ENCODE measurements around the gene ELOVL2.

The ELOVL2 gene

DNA sequence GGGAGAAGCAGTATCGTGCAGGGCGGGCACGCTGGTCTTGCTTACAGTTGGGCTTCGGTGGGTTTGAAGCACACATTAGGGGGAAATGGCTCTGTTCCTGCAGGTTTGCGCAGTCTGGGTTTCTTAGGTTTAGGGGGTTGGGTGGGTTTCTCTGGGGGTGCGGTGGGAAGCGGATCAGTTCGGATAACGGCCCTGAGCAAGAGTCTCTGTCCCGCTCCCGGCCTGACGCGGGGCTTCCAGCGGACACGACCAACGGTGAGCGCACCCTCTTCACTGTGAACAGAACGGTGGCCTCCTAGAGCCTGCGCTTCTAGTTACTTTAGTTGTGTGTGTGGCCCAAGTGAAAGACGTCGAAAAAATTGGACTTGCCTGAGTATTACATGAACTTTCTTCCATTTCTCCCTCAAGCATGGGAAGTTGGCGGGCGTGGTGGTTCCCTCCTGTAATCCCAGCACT lies 635 bp upstream of the ELOVL2 start:
- TF ChIP-seq EZH2 (IDR thresholded peaks at IDR 0.05; ENCODE audit: borderline replicate concordance, low read depth, low read length, severe bottlenecking) = no peak
- TF ChIP-seq, protein P1, sequence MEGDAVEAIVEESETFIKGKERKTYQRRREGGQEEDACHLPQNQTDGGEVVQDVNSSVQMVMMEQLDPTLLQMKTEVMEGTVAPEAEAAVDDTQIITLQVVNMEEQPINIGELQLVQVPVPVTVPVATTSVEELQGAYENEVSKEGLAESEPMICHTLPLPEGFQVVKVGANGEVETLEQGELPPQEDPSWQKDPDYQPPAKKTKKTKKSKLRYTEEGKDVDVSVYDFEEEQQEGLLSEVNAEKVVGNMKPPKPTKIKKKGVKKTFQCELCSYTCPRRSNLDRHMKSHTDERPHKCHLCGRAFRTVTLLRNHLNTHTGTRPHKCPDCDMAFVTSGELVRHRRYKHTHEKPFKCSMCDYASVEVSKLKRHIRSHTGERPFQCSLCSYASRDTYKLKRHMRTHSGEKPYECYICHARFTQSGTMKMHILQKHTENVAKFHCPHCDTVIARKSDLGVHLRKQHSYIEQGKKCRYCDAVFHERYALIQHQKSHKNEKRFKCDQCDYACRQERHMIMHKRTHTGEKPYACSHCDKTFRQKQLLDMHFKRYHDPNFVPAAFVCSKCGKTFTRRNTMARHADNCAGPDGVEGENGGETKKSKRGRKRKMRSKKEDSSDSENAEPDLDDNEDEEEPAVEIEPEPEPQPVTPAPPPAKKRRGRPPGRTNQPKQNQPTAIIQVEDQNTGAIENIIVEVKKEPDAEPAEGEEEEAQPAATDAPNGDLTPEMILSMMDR (IDR thresholded peaks at IDR 0.05; ENCODE audit: borderline replicate concordance, extremely low read depth, low read length, poor library complexity, severe bottlenecking) = no peak
- no peaks in the 10 kb centered on the region for H3K9me3 ChIP-seq (ENCODE audit: insufficient read depth, low read length, severe bottlenecking)
- no peaks in the 10 kb centered on the region for H3K79me2 ChIP-seq (ENCODE audit: insufficient read depth, low read length)
- H3K36me3 ChIP-seq (ENCODE audit: insufficient read depth, low read length) = no peaks in the 10 kb centered on the region
- no peak overlapping the region for H3K4me2 ChIP-seq (ENCODE audit: insufficient read depth, low read length)
- H4K20me1 ChIP-seq (ENCODE audit: insufficient read depth, low read length) = no peaks in the 10 kb centered on the region
- H3K4me1 ChIP-seq (ENCODE audit: insufficient read depth, low read length) = no peaks in the 10 kb centered on the region
- H3K27me3 ChIP-seq (ENCODE audit: insufficient read depth, low read length, poor library complexity) = peaks cover 7% of the 10 kb centered on the region
- no peak overlapping the region for H3K9ac ChIP-seq (ENCODE audit: low read depth, low read length)
- ATAC-seq (ENCODE audit: insufficient read depth, low read depth) = no peak
- DNase-seq = no peak
- no peak overlapping the region for H3K27ac ChIP-seq (ENCODE audit: low read length)
- H3K4me3 ChIP-seq (ENCODE audit: low read depth in 1 of 2, low read length in 2 of 2) = no peak overlapping the region
- no peak overlapping the region for H2AFZ ChIP-seq (ENCODE audit: low read depth, low read length)

DNA sequence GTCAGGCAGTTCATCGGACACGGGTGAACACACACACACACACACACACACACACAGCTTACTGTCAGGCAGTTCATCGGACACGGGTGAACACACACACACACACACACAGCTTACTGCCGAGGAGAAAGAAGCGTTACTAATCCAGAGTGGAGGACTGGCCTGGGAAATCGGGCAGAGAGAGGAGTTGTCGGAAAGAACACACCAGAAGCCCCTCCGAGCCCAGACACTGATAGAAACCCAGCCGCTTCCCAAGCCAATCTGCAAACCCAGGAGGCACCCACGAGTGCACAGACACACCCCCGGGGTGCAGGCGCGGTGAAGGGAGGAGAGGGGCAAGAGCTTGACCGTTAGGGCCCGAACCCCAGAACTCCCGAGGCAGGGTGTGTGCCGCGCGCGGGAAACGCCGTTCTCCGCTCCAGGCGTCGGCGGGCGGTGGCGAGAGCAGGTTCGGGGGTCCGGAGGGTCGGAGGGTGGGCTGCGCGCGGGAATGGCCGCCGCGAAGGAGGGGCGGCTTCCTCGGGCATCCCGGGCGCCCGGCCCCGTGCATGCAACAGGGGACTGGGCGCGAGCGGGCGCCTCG lies 636 bp downstream of the ELOVL2 start:
- no peak for ATAC-seq (ENCODE audit: insufficient read depth, low read depth)
- no peak overlapping the region for H3K4me3 ChIP-seq (ENCODE audit: low read depth in 1 of 2, low read length in 2 of 2)

DNA sequence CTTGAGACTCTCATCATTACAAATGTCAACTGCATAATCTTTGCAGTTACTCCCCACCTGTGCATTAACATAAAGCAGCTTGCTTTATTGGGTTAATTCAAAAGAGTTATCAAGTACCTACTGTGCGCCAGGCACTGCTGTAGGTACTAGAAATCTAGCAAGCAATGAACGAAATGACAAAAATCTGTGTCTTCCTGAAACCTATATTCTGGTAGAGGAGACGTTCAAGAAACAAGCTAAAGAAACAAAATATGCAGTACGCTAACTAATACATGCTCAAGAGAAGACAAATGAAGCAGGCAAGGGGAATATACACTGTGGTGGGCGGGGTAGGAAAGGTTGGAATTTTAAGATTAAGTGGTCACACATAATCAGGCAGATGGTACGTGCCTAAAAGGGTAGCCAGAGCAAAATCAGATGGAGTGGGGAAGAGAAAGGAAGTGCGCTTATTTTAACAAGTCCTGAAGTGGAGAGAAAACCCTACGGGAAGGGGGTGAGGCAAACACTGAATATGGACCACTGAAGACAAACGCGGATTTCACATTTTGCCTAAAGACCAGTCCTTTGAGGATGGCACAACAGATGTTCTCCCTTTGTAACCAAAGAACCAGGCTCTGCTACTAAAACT lies 1.2 kb downstream of the ELOVL2 start:
- H2AFZ ChIP-seq (ENCODE audit: low read depth, low read length) = no peak overlapping the region
- no peaks in the 10 kb centered on the region for H3K4me1 ChIP-seq (ENCODE audit: insufficient read depth, low read length)
- H4K20me1 ChIP-seq (ENCODE audit: insufficient read depth, low read length) = no peaks in the 10 kb centered on the region
- H3K79me2 ChIP-seq (ENCODE audit: insufficient read depth, low read length) = no peaks in the 10 kb centered on the region
- H3K9ac ChIP-seq (ENCODE audit: low read depth, low read length) = no peak overlapping the region
- DNase-seq = no peak
- TF ChIP-seq EZH2 (IDR thresholded peaks at IDR 0.05; ENCODE audit: borderline replicate concordance, low read depth, low read length, severe bottlenecking) = no peak
- TF ChIP-seq, protein P1 (IDR thresholded peaks at IDR 0.05; ENCODE audit: borderline replicate concordance, extremely low read depth, low read length, poor library complexity, severe bottlenecking) = no peak
- H3K36me3 ChIP-seq (ENCODE audit: insufficient read depth, low read length) = no peaks in the 10 kb centered on the region
- H3K9me3 ChIP-seq (ENCODE audit: insufficient read depth, low read length, severe bottlenecking) = no peaks in the 10 kb centered on the region
- ATAC-seq (ENCODE audit: insufficient read depth, low read depth) = no peak
- peaks cover 7% of the 10 kb centered on the region for H3K27me3 ChIP-seq (ENCODE audit: insufficient read depth, low read length, poor library complexity)
- no peak overlapping the region for H3K4me2 ChIP-seq (ENCODE audit: insufficient read depth, low read length)
- H3K27ac ChIP-seq (ENCODE audit: low read length) = no peak overlapping the region
- H3K4me3 ChIP-seq (ENCODE audit: low read depth in 1 of 2, low read length in 2 of 2) = no peak overlapping the region

More for the DNA sequence above, 636 bp downstream of the ELOVL2 start:
- H3K9me3 ChIP-seq (ENCODE audit: insufficient read depth, low read length, severe bottlenecking) = no peaks in the 10 kb centered on the region
- H3K79me2 ChIP-seq (ENCODE audit: insufficient read depth, low read length) = no peaks in the 10 kb centered on the region
- no peaks in the 10 kb centered on the region for H4K20me1 ChIP-seq (ENCODE audit: insufficient read depth, low read length)
- H3K4me2 ChIP-seq (ENCODE audit: insufficient read depth, low read length) = no peak overlapping the region
- H3K36me3 ChIP-seq (ENCODE audit: insufficient read depth, low read length) = no peaks in the 10 kb centered on the region
- H3K27me3 ChIP-seq (ENCODE audit: insufficient read depth, low read length, poor library complexity) = peaks cover 7% of the 10 kb centered on the region
- no peak for TF ChIP-seq EZH2 (IDR thresholded peaks at IDR 0.05; ENCODE audit: borderline replicate concordance, low read depth, low read length, severe bottlenecking)
- TF ChIP-seq, protein P1 (IDR thresholded peaks at IDR 0.05; ENCODE audit: borderline replicate concordance, extremely low read depth, low read length, poor library complexity, severe bottlenecking) = no peak
- H3K27ac ChIP-seq (ENCODE audit: low read length) = no peak overlapping the region
- no peaks in the 10 kb centered on the region for H3K4me1 ChIP-seq (ENCODE audit: insufficient read depth, low read length)
- H3K9ac ChIP-seq (ENCODE audit: low read depth, low read length) = no peak overlapping the region
- no peak overlapping the region for H2AFZ ChIP-seq (ENCODE audit: low read depth, low read length)
- no peak for DNase-seq

All from DND-41 (cell line).